Central memory CD4-positive, alpha-beta T cell (primary cell): ENCODE results near the gene GPR31.
"Not testable (repeated sequence)": the region's sequence is repeated elsewhere in the genome, so short reads cannot be mapped to it uniquely, and the experiment has no call there.

Source experiments
- DNase-seq: peaks from one replicate; pipeline ENCODE4 v3.0.0; 2022
- total RNA-seq, 3 experiments: gene quantifications; one replicate each; lab custom pipeline; 2026; lab: John Stamatoyannopoulos, UW

GPR31 gene
- 0 reads per million in 3 experiments for total RNA-seq

GRCh38 chr6:167157863-167158262 is at the start of gene GPR31:
Gene GPR31 (minus strand): TSS chr6:167157980. CDS start chr6:167157831, 149 bp downstream.
- DNase-seq, result no peak

- no peak for DNase-seq
Measured at GRCh38 chr6:167207527-167207926, 49.7 kb upstream of the GPR31 start.

GRCh38 chr6:167205316-167205715 is 47.5 kb upstream of the GPR31 start:
- DNase-seq, result not testable (repeated sequence)

GRCh38 chr6:167204059-167204348 is 46.2 kb upstream of the GPR31 start:
- not testable (repeated sequence) for DNase-seq

GRCh38 chr6:167203261-167204058 is 45.7 kb upstream of the GPR31 start:
- not testable (repeated sequence) for DNase-seq

GRCh38 chr6:167202613-167203012 is 44.8 kb upstream of the GPR31 start:
- DNase-seq, result not testable (repeated sequence)

- no peak for DNase-seq
Measured at GRCh38 chr6:167200806-167201205, 43.0 kb upstream of the GPR31 start.

GRCh38 chr6:167195941-167196610 is 38.3 kb upstream of the GPR31 start:
- not testable (repeated sequence) for DNase-seq

GRCh38 chr6:167193515-167194125 is 35.8 kb upstream of the GPR31 start:
- DNase-seq, result not testable (repeated sequence)

GRCh38 chr6:167191043-167191583 is 33.3 kb upstream of the GPR31 start:
- not testable (repeated sequence) for DNase-seq

- DNase-seq, result not testable (repeated sequence)
Measured at GRCh38 chr6:167187275-167187674, 29.5 kb upstream of the GPR31 start.

- not testable (repeated sequence) for DNase-seq
Measured at GRCh38 chr6:167185101-167185500, 27.3 kb upstream of the GPR31 start.

GRCh38 chr6:167182913-167183314 is 25.1 kb upstream of the GPR31 start:
- DNase-seq, result not testable (repeated sequence)

- not testable (repeated sequence) for DNase-seq
Measured at GRCh38 chr6:167181351-167181750, 23.6 kb upstream of the GPR31 start.

- not testable (repeated sequence) for DNase-seq
Measured at GRCh38 chr6:167180086-167180485, 22.3 kb upstream of the GPR31 start.

- DNase-seq, result not testable (repeated sequence)
Measured at GRCh38 chr6:167178896-167179655, 21.3 kb upstream of the GPR31 start.

GRCh38 chr6:167177271-167177670 is 19.5 kb upstream of the GPR31 start:
- not testable (repeated sequence) for DNase-seq

GRCh38 chr6:167172011-167172410 is 14.2 kb upstream of the GPR31 start:
- DNase-seq, result not testable (repeated sequence)

- DNase-seq, result not testable (repeated sequence)
Measured at GRCh38 chr6:167171300-167171699, 13.5 kb upstream of the GPR31 start.

GRCh38 chr6:167169867-167170266 is 12.1 kb upstream of the GPR31 start:
- DNase-seq, result not testable (repeated sequence)

GRCh38 chr6:167168296-167168695 is 10.5 kb upstream of the GPR31 start:
- DNase-seq, result not testable (repeated sequence)

- DNase-seq, result not testable (repeated sequence)
Measured at GRCh38 chr6:167167699-167168098, 9.9 kb upstream of the GPR31 start.
